H1 (cell line): ENCODE measurements around the gene INVS. TPM values are rescaled to one million over a fixed set of nuclear protein-coding genes. Genes with fewer than 3 reads are reported as not detected.

Experiments used
- EP300 ChIP-seq, 2 experiments: IDR thresholded peaks; 1 replicate in 1 of 2; 2 replicates in 1 of 2; pipeline ENCODE4 v1.6.1; 2011 to 2012; ENCODE audit warnings: low read depth in 2 of 2, low read length in 2 of 2, mild to moderate bottlenecking in 2 of 2, borderline replicate concordance in 1 of 2, inconsistent platforms in 1 of 2, moderate library complexity in 1 of 2
- GABPA ChIP-seq: IDR thresholded peaks from 2 replicates; pipeline ENCODE4 v1.6.1; 2011; ENCODE audit warnings: mild to moderate bottlenecking, low read length, moderate library complexity, borderline replicate concordance; ENCODE audit not compliant: insufficient read depth
- POLR2A ChIP-seq, 2 experiments: IDR thresholded peaks; 1 replicate in 1 of 2; 2 replicates in 1 of 2; pipeline ENCODE4 v1.6.1; 2011; ENCODE audit warnings: low read depth in 2 of 2, low read length in 2 of 2, mild to moderate bottlenecking in 2 of 2; ENCODE audit errors: control extremely low read depth in 1 of 2
- SIN3A ChIP-seq, 2 experiments: IDR thresholded peaks in 1 of 2; conservative IDR thresholded peaks in 1 of 2; 2 replicates each; pipeline ENCODE4 v1.6.1; 2011 to 2012; ENCODE audit warnings: low read length in 2 of 2, improper control_type of control experiment in 1 of 2, low read depth in 1 of 2, mild to moderate bottlenecking in 1 of 2
- TCF12 ChIP-seq: IDR thresholded peaks from 2 replicates; pipeline ENCODE4 v1.6.1; 2011; ENCODE audit warnings: low read depth, mild to moderate bottlenecking, low read length
- polyA plus RNA-seq, 7 experiments: library from polyadenylated mRNA; depleted of rRNA in 3 of 7; stranded (reverse) in 5 of 7; unstranded in 2 of 7; fragments of >200 nt in 5 of 7; fragments of 200-250 nt in 2 of 7; gene quantifications; 1 replicate in 5 of 7; 2 replicates in 1 of 7; 4 replicates in 1 of 7; pipeline versions ENCODE4 v1.2.1 to v1.2.3, GENCODE V29; 2011 to 2013; ENCODE audit warnings: missing spikeins in 2 of 7, mixed read lengths in 2 of 7
- total RNA-seq: library from RNA; stranded (reverse); fragmentation: NEBNext Ultra II Directional; extraction: Animal tissue kit (Norgen Biotek cat#: 25700); gene quantifications from 2 replicates; pipeline ENCODE4 v1.2.1, GENCODE V29; 2021
- TF ChIP-seq, protein P1 (sequence below), 3 experiments: IDR thresholded peaks; 1 replicate in 2 of 3; 2 replicates in 1 of 3; pipeline versions ENCODE4 v1.5.1 to v1.6.1; 2011; ENCODE audit warnings: low read length in 3 of 3, mild to moderate bottlenecking in 3 of 3, inconsistent platforms in 2 of 3, low read depth in 1 of 3, moderate library complexity in 1 of 3; ENCODE audit not compliant: insufficient read depth in 1 of 3; ENCODE audit errors: control extremely low read depth in 1 of 3

Gene INVS
- total and polyA plus RNA-seq, 2 of the 8 experiments (the other 6 are each of a cell fraction or from before 2014, with no cell fraction given): 4.1 to 6.9 TPM

GRCh38 chr9:100317706-100318105 is 218.7 kb downstream of the INVS start (continued):
- TF ChIP-seq EP300 (IDR thresholded peaks at IDR 0.05; ENCODE audit: borderline replicate concordance in 1 of 2, low read depth in 2 of 2, low read length in 2 of 2) (no peak), GABPA (no peak), TCF12 (no peak), SIN3A (conservative IDR thresholded peaks at IDR 0.05 in 1 of 2, IDR thresholded peaks at IDR 0.05 in 1 of 2; ENCODE audit: low read depth in 1 of 2, low read length in 2 of 2) (no peak), POLR2A (IDR thresholded peaks at IDR 0.05; ENCODE audit: control extremely low read depth in 1 of 2, low read depth in 2 of 2, low read length in 2 of 2) (no peak)
- TF ChIP-seq, protein P1, sequence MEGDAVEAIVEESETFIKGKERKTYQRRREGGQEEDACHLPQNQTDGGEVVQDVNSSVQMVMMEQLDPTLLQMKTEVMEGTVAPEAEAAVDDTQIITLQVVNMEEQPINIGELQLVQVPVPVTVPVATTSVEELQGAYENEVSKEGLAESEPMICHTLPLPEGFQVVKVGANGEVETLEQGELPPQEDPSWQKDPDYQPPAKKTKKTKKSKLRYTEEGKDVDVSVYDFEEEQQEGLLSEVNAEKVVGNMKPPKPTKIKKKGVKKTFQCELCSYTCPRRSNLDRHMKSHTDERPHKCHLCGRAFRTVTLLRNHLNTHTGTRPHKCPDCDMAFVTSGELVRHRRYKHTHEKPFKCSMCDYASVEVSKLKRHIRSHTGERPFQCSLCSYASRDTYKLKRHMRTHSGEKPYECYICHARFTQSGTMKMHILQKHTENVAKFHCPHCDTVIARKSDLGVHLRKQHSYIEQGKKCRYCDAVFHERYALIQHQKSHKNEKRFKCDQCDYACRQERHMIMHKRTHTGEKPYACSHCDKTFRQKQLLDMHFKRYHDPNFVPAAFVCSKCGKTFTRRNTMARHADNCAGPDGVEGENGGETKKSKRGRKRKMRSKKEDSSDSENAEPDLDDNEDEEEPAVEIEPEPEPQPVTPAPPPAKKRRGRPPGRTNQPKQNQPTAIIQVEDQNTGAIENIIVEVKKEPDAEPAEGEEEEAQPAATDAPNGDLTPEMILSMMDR (IDR thresholded peaks at IDR 0.05; ENCODE audit: control extremely low read depth in 1 of 3, insufficient read depth in 1 of 3, low read depth in 1 of 3, low read length in 3 of 3): no peak
